Right cardiac atrium (tissue), 5 donors: ENCODE results near the gene CLPX. TPM values are rescaled to one million over a fixed set of nuclear protein-coding genes. Genes with fewer than 3 reads are reported as not detected.

Experiments
- ATAC-seq, 2 donors: fragments of 200-7000 bp; cut with Tn5 transposase; one replicate each; pipeline versions ENCODE4 v1.8.0 to v1.9.1; 2020; ENCODE audit warnings: moderate library complexity in 2 of 2, mild to moderate bottlenecking in 1 of 2
- DNase-seq, 3 donors: peaks; one replicate each; pipeline ENCODE4 v3.0.0-alpha.2; 2020
- H3K27ac ChIP-seq: one replicate; pipeline ENCODE4 v1.5.1; 2013; ENCODE audit warnings: mild to moderate bottlenecking, low read length, control low read depth, moderate library complexity
- H3K27me3 ChIP-seq: one replicate; pipeline ENCODE4 v1.6.1; 2013; ENCODE audit not compliant: control insufficient read depth, insufficient read depth
- H3K4me1 ChIP-seq: one replicate; pipeline ENCODE4 v1.6.1; 2013; ENCODE audit warnings: low read length; ENCODE audit not compliant: control insufficient read depth, insufficient read depth
- H3K4me3 ChIP-seq: one replicate; pipeline ENCODE4 v1.5.1; 2013; ENCODE audit warnings: low read length, control low read depth
- H3K9me3 ChIP-seq: one replicate; pipeline ENCODE4 v1.6.1; 2013; ENCODE audit warnings: low read length; ENCODE audit not compliant: control insufficient read depth
- WGBS: extraction: QIAGEN DNeasy Blood & Tissue Kit; methylation state at CpG from one replicate; pipeline ENCODE4 v1.1.7; 2013; 5-methylcytosine and 5-hydroxymethylcytosine counted together
- intact Hi-C, 4 donors: fragments of 100-400 bp; cut with DNase I; formaldehyde crosslinking; loops; one replicate each; pipeline versions ENCODE4 v1.11.0 to v1.14.0; 2022 to 2023
- polyA plus RNA-seq: library from polyadenylated mRNA; stranded (reverse); fragments of 200-250 nt; gene quantifications from one replicate; pipeline ENCODE4 v1.2.3, GENCODE V29; 2013
- total RNA-seq, 4 donors: library from RNA; stranded (reverse); fragmentation: NEBNext Ultra II Directional; extraction: Animal tissue kit (Norgen Biotek cat#: 25700); gene quantifications; one replicate each; pipeline ENCODE4 v1.2.1, GENCODE V29; 2021
- donor health status: healthy with polysubstance abuse.
- donor health status: DM: no; HTN: yes; CAD: no.
- donor health status: DM: no; HTN: no; CAD: no.
- donor health status: DM: no; HTN: yes; CAD: no; lungs with severe emphysema.
- donor health status: DM: yes; HTN: yes; CAD: no.

Gene CLPX
- total and polyA plus RNA-seq, 5 donors = 15.6 to 51.2 (median 48.6) TPM

GRCh38 chr15:65206750-65207149 lies 21.6 kb upstream of the CLPX start:
- no peaks in the 10 kb centered on the region for H3K4me1 ChIP-seq
- 95% methylated on average over 20 of the region's 20 CpGs for WGBS
- no peaks in the 10 kb centered on the region for H3K9me3 ChIP-seq
- ATAC-seq (no peak), DNase-seq (no peak)
- H3K27ac ChIP-seq = no peak overlapping the region
- intact Hi-C loops = no loop called here
- H3K27me3 ChIP-seq = no peaks in the 10 kb centered on the region
- H3K4me3 ChIP-seq = no peak overlapping the region

GRCh38 chr15:65204931-65205660 lies 20.0 kb upstream of the CLPX start:
- WGBS = 89% methylated on average over 12 of the region's 12 CpGs
- no peak for ATAC-seq
- Histone ChIP-seq H3K9me3 (no peaks in the 10 kb centered on the region), H3K4me1 (no peaks in the 10 kb centered on the region), H3K4me3 (no peak overlapping the region), H3K27me3 (no peaks in the 10 kb centered on the region), H3K27ac (no peak overlapping the region)
- intact Hi-C loops = no loop called here
- DNase-seq = no peak

DNA sequence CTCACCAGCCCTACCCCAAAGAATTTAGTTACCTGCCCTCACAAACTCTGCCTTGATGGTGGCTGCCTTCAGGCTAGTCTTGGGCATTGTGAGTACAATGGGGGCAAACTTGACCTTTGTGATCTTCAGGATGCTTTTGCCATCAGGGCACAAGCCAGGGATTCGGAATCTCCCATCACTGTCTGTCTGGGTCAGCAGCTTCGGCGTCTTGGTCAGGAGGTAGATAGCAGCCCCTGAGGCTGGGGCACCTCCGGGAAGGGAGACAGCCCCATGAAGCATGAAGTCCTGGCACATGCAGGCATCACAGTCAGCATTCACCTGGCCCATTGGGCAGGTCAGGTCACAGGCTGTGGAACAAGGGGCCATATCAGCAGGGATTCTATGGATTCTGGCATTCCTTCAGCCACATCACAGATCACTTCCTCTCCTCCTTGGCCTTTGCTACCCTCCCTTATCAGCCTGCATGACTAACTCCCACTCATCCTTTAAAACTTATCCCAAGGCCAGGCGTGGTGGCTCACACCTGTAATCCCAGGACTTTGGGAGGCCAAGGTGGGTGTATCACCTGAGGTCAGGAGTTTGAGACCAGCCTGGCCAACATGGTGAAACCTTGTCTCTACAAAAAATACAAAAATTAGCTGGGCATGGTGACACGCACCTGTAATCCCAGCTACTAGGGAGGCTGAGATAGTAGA lies 19.2 kb upstream of the CLPX start:
- WGBS = 91% methylated on average over 6 of the region's 6 CpGs
- DNase-seq (no peak), ATAC-seq (no peak)
- H3K9me3 ChIP-seq = no peaks in the 10 kb centered on the region
- H3K27me3 ChIP-seq = no peaks in the 10 kb centered on the region
- intact Hi-C loops = no loop called here
- H3K4me3 ChIP-seq = no peak overlapping the region
- H3K4me1 ChIP-seq = no peaks in the 10 kb centered on the region
- no peak overlapping the region for H3K27ac ChIP-seq

DNA sequence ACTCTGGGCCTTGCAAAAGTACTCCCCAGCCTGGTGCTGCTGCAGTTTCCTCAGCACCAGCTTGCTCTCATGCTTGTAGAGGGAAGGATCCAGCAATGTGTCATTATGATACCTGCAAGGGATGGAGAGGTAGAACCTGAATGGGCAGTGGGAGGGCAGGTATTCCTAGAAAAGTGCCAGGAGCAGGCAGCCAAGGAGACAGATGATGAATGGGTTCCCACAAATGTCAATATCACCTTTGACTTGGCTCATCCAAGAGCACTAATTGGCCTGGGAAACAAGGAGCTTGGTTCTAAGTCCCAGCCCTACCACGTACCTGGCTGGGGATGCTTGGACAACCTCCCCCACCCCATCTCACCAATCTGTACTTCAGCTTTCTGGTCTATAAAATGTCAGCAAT lies 16.8 kb upstream of the CLPX start:
- DNase-seq (no peak), ATAC-seq (no peak)
- no peaks in the 10 kb centered on the region for H3K9me3 ChIP-seq
- H3K27me3 ChIP-seq = no peaks in the 10 kb centered on the region
- H3K4me1 ChIP-seq = no peaks in the 10 kb centered on the region
- no peak overlapping the region for H3K27ac ChIP-seq
- no peak overlapping the region for H3K4me3 ChIP-seq
- intact Hi-C loops = no loop called here
- 89% methylated on average over 1 of the region's 1 CpG for WGBS

DNA sequence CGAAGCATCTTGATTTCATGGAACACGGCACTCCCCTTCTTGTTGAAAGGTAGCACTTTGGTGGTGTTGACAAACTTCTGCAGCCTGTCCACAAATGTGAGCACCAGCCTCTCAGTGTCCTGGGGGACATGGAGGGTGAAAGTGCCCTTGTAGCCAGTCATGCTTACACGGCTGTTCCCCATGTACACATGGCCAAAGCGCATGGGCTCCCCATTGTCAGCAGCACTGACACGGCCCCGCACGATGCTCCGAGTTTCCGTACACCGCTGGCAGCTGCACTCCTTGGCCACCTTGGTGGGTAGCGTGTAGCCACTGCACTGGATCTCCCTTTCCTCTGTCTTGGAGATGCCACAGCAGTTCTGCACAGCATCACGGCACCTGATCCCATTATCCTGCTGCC lies 13.4 kb upstream of the CLPX start:
- ATAC-seq (no peak), DNase-seq (no peak)
- 96% methylated on average over 12 of the region's 12 CpGs for WGBS
- H3K4me3 ChIP-seq = no peak overlapping the region
- no peaks in the 10 kb centered on the region for H3K27me3 ChIP-seq
- H3K4me1 ChIP-seq = no peaks in the 10 kb centered on the region
- H3K27ac ChIP-seq = no peak overlapping the region
- no peaks in the 10 kb centered on the region for H3K9me3 ChIP-seq
- intact Hi-C loops = loop anchor here in 1 of 4 donors (10.0 kb wide), 1 partner anchor 76 kb away; no protein-coding TSS in a partner anchor

DNA sequence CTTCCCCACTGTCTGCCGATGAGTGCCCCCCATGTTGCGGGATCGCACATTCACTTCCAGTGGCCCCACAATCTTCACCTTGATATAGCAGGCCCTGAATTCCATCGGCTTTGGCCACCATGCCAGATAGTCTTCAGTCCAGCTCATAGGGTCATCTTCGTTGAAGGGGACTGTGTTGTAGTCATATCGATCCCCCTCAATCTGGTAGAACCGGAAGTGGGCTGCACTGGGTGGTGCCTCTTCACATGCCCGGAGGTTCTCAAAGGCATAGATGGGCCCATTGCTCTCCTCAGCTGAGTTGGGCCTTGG lies 12.1 kb upstream of the CLPX start:
- no peak for ATAC-seq
- Histone ChIP-seq H3K4me3 (no peak overlapping the region), H3K9me3 (no peaks in the 10 kb centered on the region), H3K4me1 (no peaks in the 10 kb centered on the region), H3K27me3 (no peaks in the 10 kb centered on the region), H3K27ac (no peak overlapping the region)
- intact Hi-C loops = loop anchor here in 1 of 4 donors (10.0 kb wide), 1 partner anchor 78 kb away; no protein-coding TSS in a partner anchor
- no peak for DNase-seq
- 96% methylated on average over 8 of the region's 8 CpGs for WGBS

GRCh38 chr15:65196637-65197336 lies 11.6 kb upstream of the CLPX start:
- no peak for ATAC-seq
- no peaks in the 10 kb centered on the region for H3K9me3 ChIP-seq
- intact Hi-C loops = loop anchor here in 1 of 4 donors (10.0 kb wide), 1 partner anchor 78 kb away; no protein-coding TSS in a partner anchor
- no peak for DNase-seq
- no peak overlapping the region for H3K4me3 ChIP-seq
- H3K27me3 ChIP-seq = no peaks in the 10 kb centered on the region
- no peak overlapping the region for H3K27ac ChIP-seq
- H3K4me1 ChIP-seq = no peaks in the 10 kb centered on the region
- WGBS = 95% methylated on average over 19 of the region's 19 CpGs

GRCh38 chr15:65195548-65195923 lies 10.4 kb upstream of the CLPX start:
- DNase-seq (peak in 2 of 3 donors; percentile 68 to 74), ATAC-seq (peak in 1 of 2 donors; percentile 49)
- H3K9me3 ChIP-seq = no peaks in the 10 kb centered on the region
- H3K4me3 ChIP-seq = no peak overlapping the region
- no peaks in the 10 kb centered on the region for H3K4me1 ChIP-seq
- no peaks in the 10 kb centered on the region for H3K27me3 ChIP-seq
- no peak overlapping the region for H3K27ac ChIP-seq
- 51% methylated on average over 5 of the region's 5 CpGs for WGBS
- intact Hi-C loops = loop anchor here in 1 of 4 donors (10.0 kb wide), 1 partner anchor 79 kb away; no protein-coding TSS in a partner anchor

GRCh38 chr15:65194826-65195547 lies 9.8 kb upstream of the CLPX start:
- H3K9me3 ChIP-seq = no peaks in the 10 kb centered on the region

DNA sequence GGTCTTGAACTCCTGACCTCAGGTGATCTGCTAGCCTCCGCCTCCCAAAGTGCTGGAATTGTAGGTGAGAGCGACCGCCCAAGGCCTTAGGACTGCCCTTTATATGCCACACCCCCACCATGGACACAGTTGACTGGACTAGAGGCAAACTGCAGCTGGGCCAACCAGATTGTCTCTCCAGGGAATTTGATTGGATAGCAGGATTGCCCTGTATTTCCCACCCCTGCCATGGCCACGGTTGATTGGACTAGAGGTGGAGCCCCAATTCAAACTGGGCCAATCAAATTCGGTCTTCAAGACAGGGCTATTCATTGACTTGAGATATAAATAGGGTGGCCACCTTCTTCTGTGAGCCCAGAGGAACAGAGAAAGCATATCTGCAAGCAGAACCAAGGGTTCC lies 6.9 kb upstream of the CLPX start:
- 90% methylated on average over 5 of the region's 5 CpGs for WGBS
- Histone ChIP-seq H3K4me3 (no peak overlapping the region), H3K27ac (no peak overlapping the region), H3K4me1 (no peaks in the 10 kb centered on the region), H3K9me3 (no peaks in the 10 kb centered on the region), H3K27me3 (no peaks in the 10 kb centered on the region)
- DNase-seq (no peak), ATAC-seq (peak in 1 of 2 donors; percentile 34)
- intact Hi-C loops = loop anchor here in 1 of 4 donors (10.0 kb wide), 1 partner anchor 83 kb away; no protein-coding TSS in a partner anchor

More at GRCh38 chr15:65194826-65195547, 9.8 kb upstream of the CLPX start:
- WGBS = 52% methylated on average over 7 of the region's 7 CpGs
- Histone ChIP-seq H3K4me1 (no peaks in the 10 kb centered on the region), H3K27me3 (no peaks in the 10 kb centered on the region), H3K4me3 (no peak overlapping the region), H3K27ac (no peak overlapping the region)
- ATAC-seq (peak in 1 of 2 donors; percentile 57), DNase-seq (peak in 2 of 3 donors; percentile 56 to 61)
- intact Hi-C loops = loop anchor here in 1 of 4 donors (10.0 kb wide), 1 partner anchor 80 kb away; no protein-coding TSS in a partner anchor
